HG03066 (cell line): ENCODE measurements around the gene SLX4IP.
"Not testable (repeated sequence)": the region's sequence is repeated elsewhere in the genome, so short reads cannot be mapped to it uniquely, and the experiment has no call there.

Experiments used
- ATAC-seq: cut with Tn5 transposase; IDR thresholded peaks from one replicate; pipeline ENCODE4 v1.9.1; 2021; ENCODE audit warnings: low read depth; ENCODE audit not compliant: unreplicated experiment

SLX4IP gene

DNA sequence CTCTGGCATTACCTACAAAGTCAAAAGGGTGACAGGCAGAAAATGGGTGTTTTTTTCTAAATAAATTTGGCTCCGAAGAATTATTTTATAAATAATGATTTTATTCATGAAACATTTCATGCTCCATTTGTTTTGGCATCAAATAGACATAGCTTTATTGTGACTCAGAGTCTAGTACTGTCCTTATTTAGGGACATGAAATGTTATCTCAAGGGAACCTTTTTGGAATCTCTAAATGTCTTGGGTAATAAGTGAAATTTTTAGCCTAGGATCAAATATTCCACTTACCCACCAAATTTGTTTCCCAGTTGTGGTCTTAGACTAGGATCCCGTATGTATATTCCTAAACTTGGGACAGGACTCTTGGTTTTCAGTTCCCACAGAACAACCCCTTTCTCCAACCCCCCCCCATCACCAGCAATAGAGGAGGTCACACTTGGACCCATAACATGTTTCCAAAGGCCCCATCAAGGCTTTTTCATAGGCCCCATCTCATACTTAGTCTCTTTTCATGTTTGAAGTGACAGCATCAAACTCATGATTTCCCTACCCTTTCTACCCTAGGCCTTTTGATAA is 156.9 kb downstream of the SLX4IP start:
- ATAC-seq = no peak

- ATAC-seq = no peak
Observed at GRCh38 chr20:10594296-10594868, 159.3 kb downstream of the SLX4IP start.

DNA sequence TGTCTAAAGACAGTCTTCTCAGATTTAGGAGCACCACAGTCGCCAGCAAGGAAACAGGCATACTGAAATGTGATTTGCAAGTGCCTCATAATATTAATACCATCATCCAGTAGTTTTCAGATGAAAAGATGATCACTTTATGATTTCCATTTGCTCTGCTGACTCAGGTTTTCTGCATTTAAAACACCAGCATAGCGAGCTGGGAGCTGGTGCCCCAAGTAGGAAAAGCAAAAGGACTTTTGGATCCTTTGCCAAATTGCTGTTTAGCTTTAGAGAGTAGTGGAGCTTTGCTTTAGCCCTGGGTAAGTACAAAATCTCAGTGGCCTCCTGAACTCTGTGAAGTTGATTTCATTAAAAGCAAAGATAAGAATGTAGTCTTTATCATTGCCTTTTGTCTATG is 160.2 kb downstream of the SLX4IP start:
- no peak for ATAC-seq

DNA sequence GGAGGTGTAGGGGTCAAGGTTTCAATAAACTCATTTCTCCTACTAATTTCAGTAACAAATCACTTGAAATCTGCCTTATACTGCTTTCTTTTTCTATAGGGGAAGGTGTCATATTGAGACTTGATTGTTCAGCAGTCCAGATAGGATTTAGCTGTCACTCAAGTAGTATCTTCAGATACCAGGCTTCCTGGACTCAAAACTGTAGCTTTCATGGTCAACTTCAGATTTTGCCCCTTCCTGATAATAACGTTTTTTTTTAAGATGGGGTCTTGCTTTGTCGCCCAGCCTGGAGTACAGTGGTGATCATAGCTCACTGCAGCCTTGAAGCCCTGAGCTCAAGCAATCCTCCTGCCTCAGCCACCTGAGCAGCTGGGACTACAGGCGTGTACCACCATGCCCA is 160.9 kb downstream of the SLX4IP start:
- ATAC-seq = no peak

DNA sequence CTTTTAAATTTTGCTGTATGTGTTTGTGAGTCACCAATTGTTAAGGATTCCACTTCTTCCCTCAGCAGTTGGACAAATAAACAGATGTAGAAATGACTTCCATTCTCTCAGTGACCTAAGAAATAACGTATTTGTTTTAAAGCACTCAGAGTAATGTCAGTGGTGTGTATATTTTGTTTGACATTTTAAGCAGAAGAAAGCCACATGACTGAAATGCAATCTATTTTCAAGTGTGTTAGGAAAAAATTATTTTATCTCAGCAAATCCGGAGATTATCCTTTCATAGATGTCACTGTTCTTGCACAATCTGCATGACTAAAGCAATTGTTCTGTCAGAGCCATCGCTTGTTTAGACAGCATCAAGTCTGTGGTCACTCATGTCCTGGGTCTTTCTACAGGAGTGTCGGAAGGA is 161.6 kb downstream of the SLX4IP start:
- no peak for ATAC-seq

DNA sequence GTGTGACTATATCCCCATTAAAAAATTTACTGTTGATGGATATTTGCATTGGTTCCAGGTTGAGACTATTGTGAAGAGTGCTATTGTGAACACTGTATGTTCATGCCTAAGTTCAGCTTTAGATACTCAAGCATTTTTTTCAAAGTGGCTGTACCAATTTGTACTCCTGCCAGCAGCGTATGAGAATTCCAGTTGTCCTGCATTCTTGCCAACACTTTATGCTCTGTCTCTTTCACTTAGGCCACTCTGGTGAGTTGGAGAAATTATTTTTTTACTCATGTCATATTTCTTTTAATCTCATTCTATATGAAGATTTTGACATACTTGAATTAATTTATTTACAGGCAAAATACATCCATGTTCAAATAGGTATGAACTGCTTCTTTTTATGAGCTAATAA is 162.5 kb downstream of the SLX4IP start:
- no peak for ATAC-seq

- ATAC-seq = no peak
Observed at GRCh38 chr20:10602221-10602871, 167.2 kb downstream of the SLX4IP start.

DNA sequence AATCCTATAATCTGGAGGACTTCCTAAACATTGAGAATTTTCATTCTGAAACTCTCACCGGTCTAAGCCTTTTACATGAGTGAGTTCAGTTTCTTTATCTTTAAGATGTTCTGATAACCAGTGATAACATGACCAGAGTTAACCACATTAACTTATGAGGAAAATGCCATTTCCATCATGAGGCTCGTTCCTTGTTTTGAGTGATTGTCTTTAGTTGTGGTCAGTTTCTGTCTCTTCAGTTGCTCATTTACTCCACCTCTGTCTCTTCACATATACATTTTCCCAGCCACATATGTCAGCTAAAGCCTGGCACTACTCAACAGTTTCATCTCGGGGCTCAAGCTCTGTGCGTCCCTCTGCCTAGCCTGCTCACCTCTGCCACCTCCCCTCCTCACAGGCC is 168.3 kb downstream of the SLX4IP start:
- ATAC-seq = no peak

DNA sequence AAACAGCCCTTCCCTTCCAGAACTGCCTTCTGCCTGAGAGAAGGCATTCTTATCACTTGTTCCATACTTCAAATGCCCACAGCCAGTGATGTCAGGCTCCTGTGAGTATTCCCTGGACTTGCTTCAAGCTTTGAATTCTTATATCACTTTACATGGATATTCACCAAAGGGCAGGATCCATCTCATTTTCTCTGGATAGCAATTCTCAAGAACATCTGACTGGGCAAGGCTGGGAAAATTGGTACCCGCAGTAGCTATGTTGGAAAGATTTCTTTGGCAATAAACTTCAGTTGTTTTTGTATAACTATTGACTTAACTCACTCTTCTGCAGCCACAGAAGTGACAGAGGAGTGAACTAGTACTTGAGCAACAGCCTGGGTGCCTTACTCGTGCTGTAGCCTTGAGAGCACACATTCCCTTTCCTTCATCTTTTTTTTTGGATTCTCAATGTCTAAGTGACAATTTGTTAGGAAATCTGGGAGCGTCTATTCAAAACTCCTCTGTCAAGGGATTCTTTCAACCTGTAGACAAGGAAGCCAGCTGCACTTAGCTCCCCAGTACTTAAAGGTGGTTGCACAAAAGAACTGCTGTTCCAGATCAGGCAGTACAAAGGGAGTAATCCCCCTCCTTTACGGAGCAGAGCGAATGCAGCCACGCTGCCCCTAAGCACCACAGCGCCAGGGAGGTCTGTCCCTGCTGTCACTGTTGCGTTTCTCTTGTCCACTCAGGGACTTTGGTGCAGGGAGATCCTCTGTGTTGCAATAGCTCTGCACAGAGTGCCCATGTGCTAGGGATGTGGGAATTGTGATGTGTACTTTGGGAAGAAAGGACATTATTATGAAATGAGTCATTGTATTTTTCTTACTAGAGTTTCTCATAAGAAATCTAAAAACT is 169.1 kb downstream of the SLX4IP start:
- ATAC-seq = no peak

- ATAC-seq = no peak
Observed at GRCh38 chr20:10604865-10605440, 169.8 kb downstream of the SLX4IP start.

- ATAC-seq = no peak
Observed at GRCh38 chr20:10605547-10606195, 170.6 kb downstream of the SLX4IP start.

- no peak for ATAC-seq
Observed at GRCh38 chr20:10609276-10609675, 174.2 kb downstream of the SLX4IP start.

DNA sequence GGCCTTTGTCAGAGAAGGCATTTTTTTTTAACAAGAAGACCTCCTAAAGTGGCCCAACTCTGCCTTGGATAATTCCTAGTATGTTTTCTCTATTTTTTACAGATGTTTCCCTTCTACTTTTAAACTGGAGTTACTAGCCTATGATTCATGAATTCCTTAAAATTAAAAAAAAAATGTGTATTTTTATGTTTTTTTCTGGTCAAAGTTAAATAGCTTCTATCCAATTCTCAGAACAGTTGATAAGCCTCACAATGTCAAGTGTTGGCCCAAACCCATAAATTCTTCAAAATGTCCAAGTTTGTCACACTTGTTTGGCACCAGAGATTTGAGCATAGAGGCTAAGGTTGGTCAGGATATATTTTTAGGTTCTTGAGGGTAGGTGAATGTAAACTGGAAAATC is 174.7 kb downstream of the SLX4IP start:
- no peak for ATAC-seq

GRCh38 chr20:10610251-10610650 is 175.1 kb downstream of the SLX4IP start:
- ATAC-seq = no peak

- ATAC-seq = peak; percentile 65
Observed at GRCh38 chr20:10611357-10611756, 176.3 kb downstream of the SLX4IP start.

- ATAC-seq = not testable (repeated sequence)
Observed at GRCh38 chr20:10613426-10613825, 178.3 kb downstream of the SLX4IP start.

- ATAC-seq = no peak
Observed at GRCh38 chr20:10613911-10614310, 178.8 kb downstream of the SLX4IP start.

DNA sequence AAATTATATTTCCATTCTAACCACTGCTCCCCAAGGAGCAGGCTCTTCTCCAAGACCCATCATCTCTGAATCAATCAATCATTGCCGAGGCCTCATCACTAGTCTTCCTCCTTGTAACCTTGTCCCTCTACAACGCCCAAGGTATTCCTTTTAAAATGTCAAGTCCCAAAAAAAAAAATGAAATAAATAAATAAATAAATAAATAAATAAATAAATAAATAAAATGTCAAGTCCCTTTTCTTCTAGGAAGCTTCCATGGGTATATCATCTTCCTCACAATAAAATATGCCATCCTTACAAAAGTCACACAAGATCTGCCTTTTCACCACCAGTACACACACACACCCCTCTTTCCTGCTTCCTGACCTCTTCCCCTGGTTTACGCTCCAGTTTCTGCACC is 181.1 kb downstream of the SLX4IP start:
- no peak for ATAC-seq

DNA sequence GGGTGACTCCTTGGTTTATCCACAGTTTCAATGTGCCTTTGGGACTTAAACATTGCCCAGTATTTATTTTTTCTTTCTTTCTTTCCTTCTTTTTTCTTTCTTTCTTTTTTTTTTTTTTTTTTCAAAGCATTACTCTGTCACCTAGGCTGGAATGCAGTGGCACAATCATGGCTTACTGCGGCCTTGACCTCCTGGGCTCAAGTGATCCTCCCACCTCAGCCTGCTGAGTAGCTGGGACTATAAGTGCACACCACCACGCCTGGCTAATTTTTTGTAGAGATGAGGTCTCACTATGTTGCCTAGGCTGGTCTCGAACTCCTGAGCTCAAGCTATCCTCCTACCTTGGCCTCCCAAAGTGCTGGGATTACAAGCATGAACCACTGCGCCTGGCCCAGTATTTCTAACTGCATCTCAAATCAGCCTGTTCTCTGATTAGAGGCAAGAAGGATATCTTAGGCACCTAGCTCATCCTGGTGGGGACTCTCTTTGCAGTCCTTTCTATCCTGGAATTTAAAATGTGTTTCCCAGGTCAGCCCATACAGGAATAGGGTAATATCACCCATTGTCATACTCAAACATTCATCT is 182.5 kb downstream of the SLX4IP start:
- ATAC-seq = not testable (repeated sequence)

DNA sequence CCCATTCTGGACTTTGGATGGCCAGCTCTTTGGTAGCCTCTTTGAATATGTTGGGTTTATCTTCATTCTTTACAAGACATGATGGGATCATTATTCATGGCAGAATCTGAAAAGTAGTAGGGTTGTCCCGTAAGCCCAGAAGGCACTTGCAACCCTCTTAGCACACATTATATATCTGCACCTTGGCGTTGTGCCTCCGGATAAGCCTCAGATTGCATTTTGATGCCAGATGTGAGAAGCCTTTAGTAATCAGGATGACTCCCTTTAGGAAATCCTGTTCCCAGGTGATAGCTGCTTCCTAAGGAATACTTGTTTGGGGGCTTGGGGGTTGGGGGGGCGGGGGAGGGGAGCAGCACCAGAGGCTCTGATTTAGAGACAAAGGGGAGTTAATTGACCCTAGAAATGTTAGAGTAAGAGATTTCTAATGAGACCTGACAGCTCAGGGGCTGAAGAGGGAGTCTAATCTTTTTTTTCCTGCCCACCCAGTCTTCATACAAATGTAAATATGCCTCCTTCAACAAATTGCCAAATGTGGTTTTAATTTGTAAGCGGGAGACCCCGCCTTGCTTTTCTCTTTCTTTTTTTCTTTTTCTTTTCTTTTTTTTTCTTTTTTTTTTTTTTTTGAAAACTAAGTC is 183.6 kb downstream of the SLX4IP start:
- no peak for ATAC-seq
